Fibroblast of lung (primary cell): ENCODE results near the gene SH3BGRL2. TPM values are rescaled to one million over a fixed set of nuclear protein-coding genes. Genes with fewer than 3 reads are reported as not detected.

Experiments
- DNase-seq, 2 donors: peaks; one replicate each; pipeline versions ENCODE4 v3.0.0 to v3.0.0-alpha.2; 2010; ENCODE audit warnings: low read depth in 2 of 2
- H2AFZ ChIP-seq: 2 replicates; pipeline ENCODE4 v1.5.1; 2012; ENCODE audit warnings: low read length, control low read depth, inconsistent platforms
- H3K27ac ChIP-seq: 2 replicates; pipeline ENCODE4 v1.5.1; 2011; ENCODE audit warnings: low read length, control low read depth; ENCODE audit not compliant: insufficient read depth
- H3K27me3 ChIP-seq: 2 replicates; pipeline ENCODE4 v1.5.1; 2011; ENCODE audit warnings: mild to moderate bottlenecking, low read length; ENCODE audit not compliant: control insufficient read depth, insufficient read depth
- H3K36me3 ChIP-seq: 2 replicates; pipeline ENCODE4 v1.5.1; 2011; ENCODE audit warnings: low read length; ENCODE audit not compliant: control insufficient read depth, insufficient read depth
- H3K4me1 ChIP-seq: 2 replicates; pipeline ENCODE4 v1.5.1; 2011; ENCODE audit warnings: low read length; ENCODE audit not compliant: control insufficient read depth, insufficient read depth; ENCODE audit errors: extremely low read depth
- H3K4me2 ChIP-seq: 2 replicates; pipeline ENCODE4 v1.5.1; 2011; ENCODE audit warnings: low read length, control low read depth; ENCODE audit not compliant: insufficient read depth; ENCODE audit errors: extremely low read depth
- H3K4me3 ChIP-seq, 4 experiments: fragments of 200-600 bp in 1 of 4; sonication (generic) in 1 of 4; replicated peaks in 1 of 4; 2 replicates each; pipeline ENCODE4 v1.5.1; 2011 to 2016; ENCODE audit warnings: low read length in 4 of 4, low read depth in 3 of 4, mild to moderate bottlenecking in 3 of 4, control low read depth in 2 of 4, inconsistent platforms in 1 of 4, mixed read lengths in 1 of 4; ENCODE audit not compliant: insufficient read depth in 1 of 4; ENCODE audit errors: control extremely low read depth in 1 of 4
- H3K79me2 ChIP-seq: 2 replicates; pipeline ENCODE4 v1.5.1; 2012; ENCODE audit warnings: mild to moderate bottlenecking, low read length, inconsistent platforms; ENCODE audit not compliant: control insufficient read depth, insufficient read depth
- H3K9ac ChIP-seq: 2 replicates; pipeline ENCODE4 v1.5.1; 2011; ENCODE audit warnings: mild to moderate bottlenecking, low read length, control low read depth; ENCODE audit not compliant: insufficient read depth
- H3K9me3 ChIP-seq: 2 replicates; pipeline ENCODE4 v1.5.1; 2012; ENCODE audit warnings: low read depth, low read length; ENCODE audit not compliant: control insufficient read depth, insufficient read depth
- H4K20me1 ChIP-seq: 2 replicates; pipeline ENCODE4 v1.5.1; 2011; ENCODE audit warnings: low read length; ENCODE audit not compliant: control insufficient read depth, insufficient read depth; ENCODE audit errors: extremely low read depth
- CTCF ChIP-seq, 2 donors: IDR thresholded peaks in 1 of 2; conservative IDR thresholded peaks in 1 of 2; 1 replicate in 1 of 2; 2 replicates in 1 of 2; pipeline ENCODE4 v1.5.1; 2011 to 2012; ENCODE audit warnings: low read length in 2 of 2, control low read depth in 1 of 2, inconsistent platforms in 1 of 2, low read depth in 1 of 2, mild to moderate bottlenecking in 1 of 2
- EZH2 ChIP-seq: IDR thresholded peaks from 2 replicates; pipeline ENCODE4 v1.5.1; 2012; ENCODE audit warnings: low read length, control low read depth, mild to moderate bottlenecking; ENCODE audit errors: missing control alignments
- polyA plus RNA-seq, 2 donors: library from polyadenylated mRNA; depleted of rRNA in 1 of 2; stranded (reverse) in 1 of 2; unstranded in 1 of 2; fragments of >200 nt; gene quantifications; 2 replicates each; pipeline ENCODE4 v1.2.1, GENCODE V29; 2011 to 2012; ENCODE audit warnings: missing spikeins in 1 of 2
- total RNA-seq: library from RNA; depleted of rRNA; stranded (reverse); fragments of >200 nt; gene quantifications from 2 replicates; pipeline ENCODE4 v1.2.1, GENCODE V29; 2014

Gene SH3BGRL2
- total and polyA plus RNA-seq, 2 donors (not counting 1 experiment from before 2014, with no cell fraction given), result 1.5 to 4.3 TPM

GRCh38 chr6:79589701-79590100 is 41.4 kb upstream of the SH3BGRL2 start:
- Histone ChIP-seq H2AFZ (no peak overlapping the region), H3K4me1 (no peaks in the 10 kb centered on the region), H3K36me3 (no peaks in the 10 kb centered on the region), H3K27me3 (no peaks in the 10 kb centered on the region), H3K9me3 (no peaks in the 10 kb centered on the region), H3K27ac (no peak overlapping the region), H3K79me2 (no peaks in the 10 kb centered on the region), H3K9ac (no peak overlapping the region), H4K20me1 (no peaks in the 10 kb centered on the region), H3K4me2 (no peak overlapping the region), H3K4me3 (no peak overlapping the region)
- DNase-seq, result no peak
- TF ChIP-seq CTCF (conservative IDR thresholded peaks at IDR 0.05 in 1 of 2, IDR thresholded peaks at IDR 0.05 in 1 of 2; ENCODE audit: low read depth in 1 of 2, low read length in 2 of 2) (no peak), EZH2 (no peak)

- Histone ChIP-seq H3K27me3 (no peaks in the 10 kb centered on the region), H4K20me1 (no peaks in the 10 kb centered on the region), H3K4me3 (no peak overlapping the region), H3K79me2 (no peaks in the 10 kb centered on the region), H3K4me2 (no peak overlapping the region), H3K36me3 (no peaks in the 10 kb centered on the region), H3K27ac (no peak overlapping the region), H3K9ac (no peak overlapping the region), H2AFZ (no peak overlapping the region), H3K4me1 (peaks cover 6% of the 10 kb centered on the region), H3K9me3 (no peaks in the 10 kb centered on the region)
- DNase-seq, result no peak
- TF ChIP-seq CTCF (conservative IDR thresholded peaks at IDR 0.05 in 1 of 2, IDR thresholded peaks at IDR 0.05 in 1 of 2; ENCODE audit: low read depth in 1 of 2, low read length in 2 of 2) (no peak), EZH2 (no peak)
Observed at GRCh38 chr6:79597155-79597554, 34.0 kb upstream of the SH3BGRL2 start.

GRCh38 chr6:79598012-79598411 is 33.1 kb upstream of the SH3BGRL2 start:
- H2AFZ ChIP-seq, result no peak overlapping the region

More at GRCh38 chr6:79598012-79598411, 33.1 kb upstream of the SH3BGRL2 start:
- Histone ChIP-seq H3K9me3 (no peaks in the 10 kb centered on the region), H3K4me3 (no peak overlapping the region), H3K27me3 (no peaks in the 10 kb centered on the region), H3K27ac (no peak overlapping the region), H3K9ac (no peak overlapping the region), H3K36me3 (no peaks in the 10 kb centered on the region), H3K79me2 (no peaks in the 10 kb centered on the region), H3K4me2 (no peak overlapping the region), H4K20me1 (no peaks in the 10 kb centered on the region), H3K4me1 (peaks cover 6% of the 10 kb centered on the region)
- TF ChIP-seq EZH2, result no peak
- no peak for TF ChIP-seq CTCF (conservative IDR thresholded peaks at IDR 0.05 in 1 of 2, IDR thresholded peaks at IDR 0.05 in 1 of 2; ENCODE audit: low read depth in 1 of 2, low read length in 2 of 2)
- no peak for DNase-seq
